Inflammatory macrophage treated with lipopolysaccharide for 1 hour (primary cell): Measurements from ENCODE around the gene LRRC72.
"Not testable (repeated sequence)": the region's sequence is repeated elsewhere in the genome, so short reads cannot be mapped to it uniquely, and the experiment has no call there.

Experiments used
- DNase-seq, 2 donors: peaks; one replicate each; pipeline ENCODE4 v3.0.0-alpha.2; 2020 to 2022

Gene LRRC72

GRCh38 chr7:16526742-16527540, at the start of gene LRRC72:
TSS of gene LRRC72 (plus strand) at chr7:16526825. CDS start at chr7:16526953, 128 bp downstream.
- DNase-seq: no peak

- no peak for DNase-seq
Measured at GRCh38 chr7:16479161-16479560, 47.5 kb upstream of the LRRC72 start.

- DNase-seq: no peak
Measured at GRCh38 chr7:16479591-16479990, 47.0 kb upstream of the LRRC72 start.

- DNase-seq: no peak
Measured at GRCh38 chr7:16484453-16485158, 42.0 kb upstream of the LRRC72 start.

GRCh38 chr7:16491148-16491547, 35.5 kb upstream of the LRRC72 start:
- DNase-seq: no peak

- no peak for DNase-seq
Measured at GRCh38 chr7:16492513-16493062, 34.0 kb upstream of the LRRC72 start.

GRCh38 chr7:16493266-16493665, 33.4 kb upstream of the LRRC72 start:
- no peak for DNase-seq

- DNase-seq: no peak
Measured at GRCh38 chr7:16494551-16494950, 32.1 kb upstream of the LRRC72 start.

- no peak for DNase-seq
Measured at GRCh38 chr7:16494955-16495719, 31.5 kb upstream of the LRRC72 start.

- DNase-seq: no peak
Measured at GRCh38 chr7:16498122-16498521, 28.5 kb upstream of the LRRC72 start.

GRCh38 chr7:16502303-16502702, 24.3 kb upstream of the LRRC72 start:
- no peak for DNase-seq

GRCh38 chr7:16504019-16504418, 22.6 kb upstream of the LRRC72 start:
- DNase-seq: no peak

- DNase-seq: not testable (repeated sequence)
Measured at GRCh38 chr7:16506422-16506821, 20.2 kb upstream of the LRRC72 start.

GRCh38 chr7:16509829-16510228, 16.8 kb upstream of the LRRC72 start:
- DNase-seq: no peak

- DNase-seq: no peak
Measured at GRCh38 chr7:16511314-16511713, 15.3 kb upstream of the LRRC72 start.

GRCh38 chr7:16512097-16512496, 14.5 kb upstream of the LRRC72 start:
- no peak for DNase-seq

GRCh38 chr7:16514271-16514670, 12.4 kb upstream of the LRRC72 start:
- no peak for DNase-seq

GRCh38 chr7:16514729-16515128, 11.9 kb upstream of the LRRC72 start:
- DNase-seq: no peak

- no peak for DNase-seq
Measured at GRCh38 chr7:16515785-16516685, 10.6 kb upstream of the LRRC72 start.

GRCh38 chr7:16519985-16520384, 6.6 kb upstream of the LRRC72 start:
- not testable (repeated sequence) for DNase-seq

- DNase-seq: no peak
Measured at GRCh38 chr7:16524332-16524731, 2.3 kb upstream of the LRRC72 start.

- no peak for DNase-seq
Measured at GRCh38 chr7:16528520-16528919, 1.9 kb downstream of the LRRC72 start.
